GM12892 (cell line): ENCODE results near the gene FOXA2.

Experiments used
- POLR2A ChIP-seq: IDR thresholded peaks from 2 replicates; pipeline ENCODE4 v1.6.1; 2011; ENCODE audit warnings: low read depth, low read length, control low read depth
- POLR2AphosphoS5 ChIP-seq: IDR thresholded peaks from 2 replicates; pipeline ENCODE4 v1.6.1; 2011; ENCODE audit warnings: low read depth, low read length, control low read depth
- TAF1 ChIP-seq: IDR thresholded peaks from 2 replicates; pipeline ENCODE4 v1.6.1; 2011; ENCODE audit warnings: low read depth, mild to moderate bottlenecking, control low read depth, low read length, borderline replicate concordance

DNA sequence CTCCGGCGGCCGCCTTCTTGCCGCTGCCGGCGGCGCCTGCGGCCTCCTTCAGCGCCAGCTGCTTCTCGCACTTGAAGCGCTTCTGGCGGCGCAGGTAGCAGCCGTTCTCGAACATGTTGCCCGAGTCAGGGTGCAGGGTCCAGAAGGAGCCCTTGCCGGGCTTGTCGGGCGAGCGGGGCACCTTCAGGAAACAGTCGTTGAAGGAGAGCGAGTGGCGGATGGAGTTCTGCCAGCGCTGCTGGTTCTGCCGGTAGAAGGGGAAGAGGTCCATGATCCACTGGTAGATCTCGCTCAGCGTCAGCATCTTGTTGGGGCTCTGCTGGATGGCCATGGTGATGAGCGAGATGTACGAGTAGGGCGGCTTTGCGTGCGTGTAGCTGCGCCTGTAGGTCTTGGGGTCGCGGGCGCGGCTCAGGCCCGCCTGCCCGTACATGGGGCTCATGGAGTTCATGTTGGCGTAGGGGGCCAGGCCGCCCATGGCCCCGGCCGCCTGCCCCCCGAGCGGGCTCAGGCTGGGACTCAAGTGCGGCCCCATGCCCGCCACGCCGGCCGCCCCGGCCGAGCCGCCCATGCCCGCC, 1.9 kb downstream of the FOXA2 start:
- TF ChIP-seq POLR2AphosphoS5 (no peak), POLR2A (no peak), TAF1 (no peak)
